Pancreas (tissue), 10 donors: ENCODE data around the gene HIGD2A. TPM values are rescaled to one million over a fixed set of nuclear protein-coding genes. Genes with fewer than 3 reads are reported as not detected.

Source experiments
- ATAC-seq, 4 donors: fragments of 200-7000 bp; cut with Tn5 transposase; one replicate each; pipeline versions ENCODE4 v1.8.0 to v1.9.1; 2020; ENCODE audit warnings: mild to moderate bottlenecking in 4 of 4, moderate library complexity in 4 of 4
- DNase-seq, 6 donors: peaks; one replicate each; pipeline ENCODE4 v3.0.0-alpha.2; 2020
- FAIRE-seq: peaks from 2 replicates; lab custom pipeline; 2012; peaks lifted over from hg19 to GRCh38; lab: Jason Lieb, UNC
- H3K27ac ChIP-seq, 4 donors: fragments of 200-600 bp; sonication (generic); 1 replicate in 3 of 4; 2 replicates in 1 of 4; pipeline versions ENCODE4 v1.5.0 to v1.8.0; 2020
- H3K27me3 ChIP-seq, 4 donors: fragments of 200-600 bp; one replicate each; pipeline ENCODE4 v1.8.0; 2021
- H3K36me3 ChIP-seq, 3 donors: fragments of 200-600 bp; sonication (generic) in 1 of 3; one replicate each; pipeline versions ENCODE4 v1.5.0 to v1.8.0; 2020 to 2021
- H3K4me1 ChIP-seq, 3 donors: fragments of 200-600 bp; one replicate each; pipeline ENCODE4 v1.8.0; 2021
- H3K4me3 ChIP-seq, 4 donors: fragments of 200-600 bp; sonication (generic) in 2 of 4; one replicate each; pipeline versions ENCODE4 v1.5.0 to v1.8.0; 2020 to 2021
- H3K9me3 ChIP-seq, 4 donors: fragments of 200-600 bp; one replicate each; pipeline ENCODE4 v1.8.0; 2021
- CTCF ChIP-seq, 4 donors: fragments of 200-600 bp; sonication (generic) in 3 of 4; IDR thresholded peaks; one replicate each; pipeline versions ENCODE4 v1.5.0 to v1.8.0; 2021; ENCODE audit warnings: antibody characterized with exemption in 4 of 4
- WGBS, 2 donors: extraction: QIAGEN DNeasy Blood & Tissue Kit; methylation state at CpG; one replicate each; pipeline ENCODE4 v1.1.7; 2013; 5-methylcytosine and 5-hydroxymethylcytosine counted together
- intact Hi-C, 3 donors: fragments of 100-400 bp; cut with DNase I; formaldehyde crosslinking; loops; one replicate each; pipeline versions ENCODE4 v1.11.1 to v1.14.2; 2022
- polyA plus RNA-seq, 2 donors: library from polyadenylated mRNA; stranded (reverse); fragments of 200-250 nt; gene quantifications; one replicate each; pipeline ENCODE4 v1.2.3, GENCODE V29; 2013
- total RNA-seq, 6 donors: library from RNA; stranded (reverse); fragmentation: NEBNext Ultra II Directional in 4 of 6; extraction: Animal tissue kit (Norgen Biotek cat#: 25700) in 4 of 6; gene quantifications; one replicate each; pipeline versions ENCODE4 v1.2.1 to v1.2.4, GENCODE V29; 2021 to 2023
- donor health status: healthy with polysubstance abuse.
- donor health status: DM: no; HTN: no; CAD: no; lungs with moderate emphysema.
- donor health status: DM: no; HTN: no; CAD: no.
- donor health status: control.
- donor health status: control.
- donor health status: Bipolar disorder and iron deficiency.
- donor health status: DM: yes; HTN: yes; CAD: no.
- donor health status: DM: no; HTN: no; CAD: no.
- donor health status: DM: no; HTN: no; CAD: no.
- donor health status: DM: yes; HTN: yes; CAD: no.

Gene HIGD2A
- total and polyA plus RNA-seq, 8 donors = 30.0 to 109 (median 45.7) TPM

GRCh38 chr5:176387384-176387925 is 1.1 kb upstream of the HIGD2A start:
- intact Hi-C loops = no loop called here
- H3K9me3 ChIP-seq = no peaks in the 10 kb centered on the region
- TF ChIP-seq CTCF (IDR thresholded peaks at IDR 0.05) = no peak
- peaks cover 0 to 21% (median 14%) of the 10 kb centered on the region in 3 donors for H3K36me3 ChIP-seq
- peak overlapping the region; percentile 72 to 96 (median 75) for H3K4me3 ChIP-seq
- H3K4me1 ChIP-seq = peaks cover 0 to 24% (median 0%) of the 10 kb centered on the region in 3 donors
- DNase-seq (no peak), FAIRE-seq (no peak), ATAC-seq (no peak)
- no peak overlapping the region for H3K27ac ChIP-seq
- no peaks in the 10 kb centered on the region for H3K27me3 ChIP-seq
- 41 to 49% methylated on average over 8 of the region's 8 CpGs for WGBS, 2 donors

GRCh38 chr5:176388003-176388443 is 528 bp upstream of the HIGD2A start:
- peak overlapping the region in 1 of 4 donors; percentile 90 for H3K27ac ChIP-seq
- H3K4me3 ChIP-seq = peak overlapping the region; percentile 72 to 96 (median 75)
- no peak for ATAC-seq
- DNase-seq = peak in 1 of 6 donors; percentile 21
- no peaks in the 10 kb centered on the region for H3K27me3 ChIP-seq
- peaks cover 0 to 24% (median 0%) of the 10 kb centered on the region in 3 donors for H3K4me1 ChIP-seq
- H3K36me3 ChIP-seq = peaks cover 0 to 18% (median 12%) of the 10 kb centered on the region in 3 donors
- WGBS, 2 donors = 0% methylated on average over 29 of the region's 29 CpGs
- H3K9me3 ChIP-seq = no peaks in the 10 kb centered on the region
- no peak for TF ChIP-seq CTCF (IDR thresholded peaks at IDR 0.05)
- intact Hi-C loops = no loop called here
- FAIRE-seq = no peak

- Histone ChIP-seq H3K4me1 (peaks cover 0 to 24% (median 0%) of the 10 kb centered on the region in 3 donors), H3K27ac (peak overlapping the region; percentile 89 to 93 (median 91)), H3K27me3 (no peaks in the 10 kb centered on the region), H3K4me3 (peak overlapping the region; percentile 31 to 96 (median 75)), H3K36me3 (peaks cover 0 to 10% (median 4%) of the 10 kb centered on the region in 3 donors), H3K9me3 (no peaks in the 10 kb centered on the region)
- ATAC-seq = peak; percentile 36 to 55 (median 46)
- no peak for FAIRE-seq
- no peak for TF ChIP-seq CTCF (IDR thresholded peaks at IDR 0.05)
- DNase-seq = no peak
- WGBS, 2 donors = 26 to 28% methylated on average over 40 to 41 of the region's 41 CpGs
- intact Hi-C loops = no loop called here
These were observed 878 bp downstream of the HIGD2A start for GRCh38 chr5:176389135-176390123.

GRCh38 chr5:176391479-176391878 is 2.9 kb downstream of the HIGD2A start:
- 89 to 92% methylated on average over 4 of the region's 4 CpGs for WGBS, 2 donors
- Histone ChIP-seq H3K27ac (no peak overlapping the region), H3K27me3 (no peaks in the 10 kb centered on the region), H3K36me3 (peaks cover 0 to 5% (median 0%) of the 10 kb centered on the region in 3 donors), H3K4me1 (peaks cover 0 to 23% (median 0%) of the 10 kb centered on the region in 3 donors), H3K9me3 (no peaks in the 10 kb centered on the region), H3K4me3 (no peak overlapping the region)
- DNase-seq = no peak
- no peak for ATAC-seq
- FAIRE-seq = no peak
- no peak for TF ChIP-seq CTCF (IDR thresholded peaks at IDR 0.05)
- intact Hi-C loops = no loop called here
